ENCODE measurements around the gene ATXN2.

ATXN2 gene

DNA sequence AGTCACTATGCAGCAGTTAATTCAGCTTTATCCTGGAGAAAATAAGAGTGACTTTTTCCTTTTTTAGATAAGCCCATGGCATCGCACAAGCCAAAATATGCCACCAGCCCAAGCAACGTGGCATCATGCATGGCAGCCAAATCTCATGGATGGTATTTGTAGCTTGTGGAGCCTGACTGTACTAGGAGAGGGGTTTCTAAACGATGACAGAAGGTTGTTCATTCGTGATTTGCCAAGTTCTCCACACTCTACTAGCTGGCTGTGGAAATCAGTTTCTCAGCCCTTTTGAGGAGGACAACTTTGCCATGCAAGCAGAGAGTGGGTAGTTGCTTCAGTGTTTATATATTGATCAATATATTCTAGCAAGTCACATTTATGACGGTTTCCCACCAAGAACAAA is 41.4 kb upstream of the ATXN2 start:
- peaks cover 50% of the 10 kb centered on the region for H3K4me1 Mint-ChIP-seq
- no peaks in the 10 kb centered on the region for H3K9me3 Mint-ChIP-seq
- TF ChIP-seq, protein P1, sequence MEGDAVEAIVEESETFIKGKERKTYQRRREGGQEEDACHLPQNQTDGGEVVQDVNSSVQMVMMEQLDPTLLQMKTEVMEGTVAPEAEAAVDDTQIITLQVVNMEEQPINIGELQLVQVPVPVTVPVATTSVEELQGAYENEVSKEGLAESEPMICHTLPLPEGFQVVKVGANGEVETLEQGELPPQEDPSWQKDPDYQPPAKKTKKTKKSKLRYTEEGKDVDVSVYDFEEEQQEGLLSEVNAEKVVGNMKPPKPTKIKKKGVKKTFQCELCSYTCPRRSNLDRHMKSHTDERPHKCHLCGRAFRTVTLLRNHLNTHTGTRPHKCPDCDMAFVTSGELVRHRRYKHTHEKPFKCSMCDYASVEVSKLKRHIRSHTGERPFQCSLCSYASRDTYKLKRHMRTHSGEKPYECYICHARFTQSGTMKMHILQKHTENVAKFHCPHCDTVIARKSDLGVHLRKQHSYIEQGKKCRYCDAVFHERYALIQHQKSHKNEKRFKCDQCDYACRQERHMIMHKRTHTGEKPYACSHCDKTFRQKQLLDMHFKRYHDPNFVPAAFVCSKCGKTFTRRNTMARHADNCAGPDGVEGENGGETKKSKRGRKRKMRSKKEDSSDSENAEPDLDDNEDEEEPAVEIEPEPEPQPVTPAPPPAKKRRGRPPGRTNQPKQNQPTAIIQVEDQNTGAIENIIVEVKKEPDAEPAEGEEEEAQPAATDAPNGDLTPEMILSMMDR (IDR thresholded peaks at IDR 0.05; ENCODE audit: unreplicated experiment in 3 of 3), result no peak
- H3K27ac Mint-ChIP-seq, result peak overlapping the region in 1 of 3 experiments; percentile 23
- no peaks in the 10 kb centered on the region for H3K27me3 Mint-ChIP-seq (ENCODE audit: low read depth)
- H3K36me3 Mint-ChIP-seq (ENCODE audit: low read depth), result peaks cover 29% of the 10 kb centered on the region
- H3K4me3 Mint-ChIP-seq, result no peak overlapping the region

DNA sequence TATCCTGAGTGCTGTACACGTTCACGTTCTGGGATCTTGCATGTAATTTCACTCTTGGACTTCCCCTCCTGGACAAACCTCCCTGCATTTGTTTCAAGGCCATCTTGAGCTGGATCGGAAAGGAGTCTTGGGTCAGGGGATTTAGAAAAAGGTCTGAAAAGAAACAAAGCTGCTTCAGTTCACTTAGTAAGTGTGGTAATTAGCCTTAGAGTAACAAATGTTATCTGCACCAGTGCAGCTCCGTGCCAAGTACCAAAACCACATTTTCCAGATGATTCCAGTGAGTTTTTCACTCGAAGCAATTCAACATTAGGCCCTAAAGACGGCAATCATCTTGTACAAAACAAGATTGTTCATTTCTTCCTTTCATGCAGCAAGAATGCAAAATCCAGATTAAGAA is 39.4 kb upstream of the ATXN2 start:
- Mint-ChIP-seq H3K27ac (peak overlapping the region; percentile 90 to 100 (median 97)), H3K4me3 (peak overlapping the region in 1 of 3 experiments; percentile 65), H3K27me3 (ENCODE audit: low read depth) (no peaks in the 10 kb centered on the region), H3K36me3 (ENCODE audit: low read depth) (peaks cover 16% of the 10 kb centered on the region), H3K4me1 (peaks cover 46% of the 10 kb centered on the region), H3K9me3 (no peaks in the 10 kb centered on the region)
- TF ChIP-seq, protein P1 (IDR thresholded peaks at IDR 0.05; ENCODE audit: unreplicated experiment in 3 of 3), result no peak

- Mint-ChIP-seq H3K27ac (peak overlapping the region; percentile 100), H3K4me3 (peak overlapping the region; percentile 59 to 76 (median 72)), H3K27me3 (ENCODE audit: low read depth) (no peaks in the 10 kb centered on the region), H3K4me1 (peaks cover 31% of the 10 kb centered on the region), H3K9me3 (no peaks in the 10 kb centered on the region), H3K36me3 (ENCODE audit: low read depth) (peaks cover 7% of the 10 kb centered on the region)
- TF ChIP-seq, protein P1 (IDR thresholded peaks at IDR 0.05; ENCODE audit: unreplicated experiment in 3 of 3), result no peak
Measured at GRCh38 chr12:111636209-111636945, 37.3 kb upstream of the ATXN2 start.

- H3K4me3 Mint-ChIP-seq, result peak overlapping the region in 2 of 3 experiments; percentile 72 to 76
- H3K4me1 Mint-ChIP-seq, result peaks cover 31% of the 10 kb centered on the region
- TF ChIP-seq, protein P1 (IDR thresholded peaks at IDR 0.05; ENCODE audit: unreplicated experiment in 3 of 3), result no peak
- no peaks in the 10 kb centered on the region for H3K27me3 Mint-ChIP-seq (ENCODE audit: low read depth)
- H3K36me3 Mint-ChIP-seq (ENCODE audit: low read depth), result peaks cover 7% of the 10 kb centered on the region
- peak overlapping the region; percentile 100 for H3K27ac Mint-ChIP-seq
- no peaks in the 10 kb centered on the region for H3K9me3 Mint-ChIP-seq
Measured at GRCh38 chr12:111635524-111635923, 36.4 kb upstream of the ATXN2 start.

GRCh38 chr12:111628505-111629260 is 29.6 kb upstream of the ATXN2 start:
- H3K9me3 Mint-ChIP-seq, result no peaks in the 10 kb centered on the region
- H3K4me3 Mint-ChIP-seq, result no peak overlapping the region
- TF ChIP-seq, protein P1 (IDR thresholded peaks at IDR 0.05; ENCODE audit: unreplicated experiment in 3 of 3), result no peak

More at GRCh38 chr12:111628505-111629260, 29.6 kb upstream of the ATXN2 start:
- Mint-ChIP-seq H3K4me1 (no peaks in the 10 kb centered on the region), H3K36me3 (ENCODE audit: low read depth) (peaks cover 4% of the 10 kb centered on the region), H3K27ac (peak overlapping the region in 1 of 3 experiments; percentile 5), H3K27me3 (ENCODE audit: low read depth) (no peaks in the 10 kb centered on the region)

All from nephron (organoid).